22Rv1 (cell line): Measurements from ENCODE around the gene KIFC1.
"Not testable (repeated sequence)": the region's sequence is repeated elsewhere in the genome, so short reads cannot be mapped to it uniquely, and the experiment has no call there.

Source experiments
- CTCF ChIP-seq: fragments of 450-650 bp; IDR thresholded peaks from 2 replicates; pipeline ENCODE4 v1.5.1; 2017; ENCODE audit warnings: mild to moderate bottlenecking
- ZFX ChIP-seq: fragments of 450-650 bp; IDR thresholded peaks from 2 replicates; pipeline ENCODE4 v1.6.1; 2017; ENCODE audit warnings: antibody characterized with exemption, borderline replicate concordance

- not testable (repeated sequence) for TF ChIP-seq CTCF, ZFX
Measured at GRCh38 chr6:33364475-33365205, 27.0 kb upstream of the KIFC1 start.
